HCT116 (cell line): ENCODE results near the gene WDR43. TPM values are rescaled to one million over a fixed set of nuclear protein-coding genes. Genes with fewer than 3 reads are reported as not detected.

Experiments used
- ATAC-seq: fragments of 200-7000 bp; cut with Tn5 transposase; 2 replicates; pipeline ENCODE4 v1.9.1; 2020; ENCODE audit warnings: mild to moderate bottlenecking, moderate library complexity
- BruUV-seq: library from RNA; stranded (reverse); fragments of 400-500 nt; replicated peaks from 2 replicates; lab custom pipeline; 2021; lab: Mats Ljungman, UMichigan
- CTCF ChIA-PET: fragments of 300-600 bp; sonication (Branson Sonifier 250); formaldehyde crosslinking; loops from one replicate; lab custom pipeline; 2021; ENCODE audit warnings: antibody characterized with exemption; lab: Charles Lee
- POLR2A ChIA-PET: fragments of 300-600, 350-600 bp; sonication (Branson Sonifier 250); formaldehyde crosslinking; loops from one replicate; lab custom pipeline; 2021; ENCODE audit warnings: antibody characterized with exemption; lab: Charles Lee
- RAD21 ChIA-PET, 2 experiments: fragments of 300-600 bp; sonication (Branson Sonifier 250); formaldehyde crosslinking; loops; one replicate each; lab custom pipeline; 2023; ENCODE audit warnings: low total read pairs in 2 of 2; ENCODE audit not compliant: uncharacterized antibody in 2 of 2, unreplicated experiment in 2 of 2, low non-redundant PET in 1 of 2; lab: Charles Lee
- DNase-seq: peaks from one replicate; pipeline ENCODE4 v3.0.0-alpha.2; 2010; ENCODE audit warnings: low read depth, low spot score
- H2AFZ ChIP-seq: fragments of 200-600 bp; shearing (Covaris generic), sonication (generic); 2 replicates; pipeline ENCODE4 v1.6.1; 2017; ENCODE audit warnings: low read depth, mixed run types, mixed read lengths, antibody characterized with exemption, low read length; ENCODE audit not compliant: poor library complexity, severe bottlenecking
- H3K27ac ChIP-seq: 2 replicates; pipeline ENCODE4 v1.5.1; 2012; ENCODE audit warnings: low read depth, low read length
- H3K27me3 ChIP-seq: fragments of 200-600 bp; sonication (generic); 2 replicates; pipeline ENCODE4 v1.6.1; 2016; ENCODE audit warnings: mixed run types, low read length, mixed read lengths; ENCODE audit not compliant: insufficient read depth
- H3K36me3 ChIP-seq, 2 experiments: fragments of 200-500 bp in 1 of 2; fragments of 200-600 bp in 1 of 2; sonication (Bioruptor generic) in 1 of 2; sonication (generic) in 1 of 2; 2 replicates each; pipeline versions ENCODE4 v1.5.1 to v1.6.1; 2014 to 2016; ENCODE audit warnings: low read length in 2 of 2, inconsistent platforms in 1 of 2, mixed read lengths in 1 of 2, mixed run types in 1 of 2; ENCODE audit not compliant: insufficient read depth in 2 of 2, control insufficient read depth in 1 of 2
- H3K4me1 ChIP-seq, 2 experiments: fragments of 200-600 bp in 1 of 2; sonication (generic) in 1 of 2; 2 replicates each; pipeline versions ENCODE4 v1.5.1 to v1.6.1; 2012 to 2017; ENCODE audit warnings: low read length in 2 of 2, inconsistent platforms in 1 of 2, mild to moderate bottlenecking in 1 of 2, mixed read lengths in 1 of 2, mixed run types in 1 of 2, moderate library complexity in 1 of 2; ENCODE audit not compliant: insufficient read depth in 2 of 2, control insufficient read depth in 1 of 2
- H3K4me2 ChIP-seq: fragments of 200-600 bp; sonication (generic); 2 replicates; pipeline ENCODE4 v1.6.1; 2017; ENCODE audit warnings: mixed run types, low read length, mixed read lengths
- H3K4me3 ChIP-seq, 2 experiments: fragments of 200-600 bp in 1 of 2; sonication (generic) in 1 of 2; replicated peaks in 1 of 2; 2 replicates each; pipeline ENCODE4 v1.5.1; 2011 to 2016; ENCODE audit warnings: low read length in 2 of 2, control low read depth in 1 of 2, low read depth in 1 of 2, mild to moderate bottlenecking in 1 of 2, mixed read lengths in 1 of 2, mixed run types in 1 of 2
- H3K79me2 ChIP-seq: fragments of 200-600 bp; sonication (generic); 2 replicates; pipeline ENCODE4 v1.6.1; 2017; ENCODE audit warnings: mild to moderate bottlenecking, mixed run types, low read length, moderate library complexity, mixed read lengths; ENCODE audit not compliant: insufficient read depth
- H3K9ac ChIP-seq: fragments of 200-600 bp; sonication (generic); 2 replicates; pipeline ENCODE4 v1.6.1; 2016; ENCODE audit warnings: low read length, mixed read lengths
- H3K9me2 ChIP-seq: fragments of 200-600 bp; sonication (generic), shearing (Covaris generic); 2 replicates; pipeline ENCODE4 v1.6.1; 2017; ENCODE audit warnings: mixed run types, mild to moderate bottlenecking, moderate library complexity; ENCODE audit not compliant: insufficient read depth
- H3K9me3 ChIP-seq, 2 experiments: fragments of 200-500 bp in 1 of 2; fragments of 200-600 bp in 1 of 2; sonication (Bioruptor generic) in 1 of 2; sonication (generic) in 1 of 2; 2 replicates each; pipeline ENCODE4 v1.6.1; 2014 to 2017; ENCODE audit warnings: low read length in 2 of 2, mixed read lengths in 2 of 2, inconsistent platforms in 1 of 2, low read depth in 1 of 2, mild to moderate bottlenecking in 1 of 2, mixed run types in 1 of 2, moderate library complexity in 1 of 2; ENCODE audit not compliant: control insufficient read depth in 1 of 2, insufficient read depth in 1 of 2
- H4K20me1 ChIP-seq: fragments of 200-600 bp; sonication (generic), shearing (Covaris generic); 2 replicates; pipeline ENCODE4 v1.6.1; 2017; ENCODE audit warnings: mixed run types, mild to moderate bottlenecking, moderate library complexity; ENCODE audit not compliant: insufficient read depth
- CEBPB ChIP-seq: IDR thresholded peaks from 2 replicates; pipeline ENCODE4 v1.6.1; 2012; ENCODE audit warnings: low read depth
- CTCF ChIP-seq, 3 experiments: fragments of 200-600 bp in 1 of 3; sonication (generic) in 1 of 3; IDR thresholded peaks in 2 of 3; conservative IDR thresholded peaks in 1 of 3; 2 replicates each; pipeline ENCODE4 v1.5.1; 2012 to 2017; ENCODE audit warnings: low read depth in 2 of 3, low read length in 2 of 3, antibody characterized with exemption in 1 of 3, borderline replicate concordance in 1 of 3, control low read depth in 1 of 3, mild to moderate bottlenecking in 1 of 3, mixed read lengths in 1 of 3, mixed run types in 1 of 3, moderate library complexity in 1 of 3; ENCODE audit not compliant: insufficient read depth in 1 of 3
- EGR1 ChIP-seq: IDR thresholded peaks from 2 replicates; pipeline ENCODE4 v1.6.1; 2012; ENCODE audit warnings: low read depth
- EZH2phosphoT487 ChIP-seq: fragments of 200-600 bp; IDR thresholded peaks from 2 replicates; pipeline ENCODE4 v1.6.1; 2018; ENCODE audit warnings: antibody characterized with exemption, borderline replicate concordance
- FOSL1 ChIP-seq: IDR thresholded peaks from 2 replicates; pipeline ENCODE4 v1.6.1; 2012; ENCODE audit warnings: low read depth
- JUND ChIP-seq: IDR thresholded peaks from 2 replicates; pipeline ENCODE4 v1.6.1; 2012
- POLR2A ChIP-seq: IDR thresholded peaks from 2 replicates; pipeline ENCODE4 v1.7.0; 2011; ENCODE audit warnings: borderline replicate concordance; ENCODE audit not compliant: insufficient read depth, insufficient read length; ENCODE audit errors: extremely low read depth
- RAD21 ChIP-seq: IDR thresholded peaks from 2 replicates; pipeline ENCODE4 v1.6.1; 2012; ENCODE audit warnings: low read depth, mild to moderate bottlenecking
- SP1 ChIP-seq: IDR thresholded peaks from 2 replicates; pipeline ENCODE4 v1.6.1; 2012; ENCODE audit warnings: low read depth
- ZBTB33 ChIP-seq: IDR thresholded peaks from 2 replicates; pipeline ENCODE4 v1.6.1; 2011; ENCODE audit warnings: mild to moderate bottlenecking, low read length, moderate library complexity; ENCODE audit not compliant: insufficient replicate concordance; ENCODE audit errors: extremely low read depth
- ZNF274 ChIP-seq: fragments of 200-500 bp; sonication (Bioruptor generic); IDR thresholded peaks from 2 replicates; pipeline ENCODE4 v1.6.1; 2014; ENCODE audit warnings: mild to moderate bottlenecking, low read depth, low read length, inconsistent platforms
- intact Hi-C: fragments of 100-400 bp; cut with micrococcal nuclease; formaldehyde crosslinking; loops from 2 replicates; pipeline ENCODE4 v1.10.0; 2022
- total RNA-seq: library from RNA; stranded (reverse); gene quantifications from one replicate; pipeline ENCODE4 v1.2.1, GENCODE V29; 2021; ENCODE audit not compliant: unreplicated experiment

The WDR43 gene
- total RNA-seq, 1 experiment from 2014 or later, result 119 TPM

- TF ChIP-seq CTCF (IDR thresholded peaks at IDR 0.05 in 2 of 3, conservative IDR thresholded peaks at IDR 0.05 in 1 of 3; ENCODE audit: borderline replicate concordance in 1 of 3, insufficient read depth in 1 of 3, low read depth in 2 of 3, low read length in 2 of 3), result no peak
- TF ChIP-seq RAD21, result no peak
- TF ChIP-seq JUND, result no peak
- no peak for TF ChIP-seq FOSL1
These were observed 3.6 kb downstream of the WDR43 start (continued) for GRCh38 chr2:28898048-28898447.

GRCh38 chr2:28901202-28901601 lies 6.7 kb downstream of the WDR43 start:
- intact Hi-C loops, result no loop called here
- peaks cover 10 to 20% of the 10 kb centered on the region in 2 experiments for H3K4me1 ChIP-seq
- no peak overlapping the region for H3K27ac ChIP-seq
- H4K20me1 ChIP-seq, result peaks cover 93% of the 10 kb centered on the region; the same call in 1 of the 2 replicates
- BruUV-seq, result no TSS peak
- TF ChIP-seq ZNF274, result no peak
- no peak for TF ChIP-seq CEBPB
- H3K4me2 ChIP-seq, result no peak overlapping the region
- peaks cover 100% of the 10 kb centered on the region for H3K79me2 ChIP-seq
- ChIA-PET POLR2A (no interaction called here), CTCF (no interaction called here), RAD21 (no interaction called here)
- no peak overlapping the region for H3K4me3 ChIP-seq
- H2AFZ ChIP-seq, result no peak overlapping the region
- no peak overlapping the region for H3K9ac ChIP-seq
- no peaks in the 10 kb centered on the region for H3K9me3 ChIP-seq
- no peaks in the 10 kb centered on the region for H3K27me3 ChIP-seq
- ATAC-seq (no peak), DNase-seq (no peak)
- H3K9me2 ChIP-seq, result no peaks in the 10 kb centered on the region
- H3K36me3 ChIP-seq, result peaks cover 20 to 39% of the 10 kb centered on the region in 2 experiments

- intact Hi-C loops, result no loop called here
- ChIA-PET RAD21 (no interaction called here), POLR2A (interaction anchor here (0.7 kb wide), 1 partner anchor 1518 kb away, joined by 3 read pairs; no protein-coding TSS in a partner anchor), CTCF (no interaction called here)
- no TSS peak for BruUV-seq
- Histone ChIP-seq H3K4me1 (peaks cover 5 to 14% of the 10 kb centered on the region in 2 experiments), H4K20me1 (peaks cover 92% of the 10 kb centered on the region; the same call in 1 of the 2 replicates), H3K4me3 (no peak overlapping the region), H3K27me3 (no peaks in the 10 kb centered on the region), H3K79me2 (peaks cover 100% of the 10 kb centered on the region), H3K9me3 (no peaks in the 10 kb centered on the region), H3K27ac (no peak overlapping the region), H3K9me2 (no peaks in the 10 kb centered on the region), H2AFZ (no peak overlapping the region), H3K4me2 (no peak overlapping the region), H3K9ac (no peak overlapping the region), H3K36me3 (peaks cover 26 to 46% of the 10 kb centered on the region in 2 experiments)
- ATAC-seq, result no peak
- DNase-seq, result no peak
- TF ChIP-seq POLR2A, result no peak
- TF ChIP-seq EZH2phosphoT487, result no peak
- TF ChIP-seq SP1, result no peak
- no peak for TF ChIP-seq ZBTB33
- TF ChIP-seq CTCF (IDR thresholded peaks at IDR 0.05 in 2 of 3, conservative IDR thresholded peaks at IDR 0.05 in 1 of 3; ENCODE audit: borderline replicate concordance in 1 of 3, insufficient read depth in 1 of 3, low read depth in 2 of 3, low read length in 2 of 3), result no peak
- TF ChIP-seq EGR1, result no peak
These were observed 7.4 kb downstream of the WDR43 start for GRCh38 chr2:28901841-28902240.
